GM11168 (cell line): ENCODE results near the gene PRR14.
"Not testable (repeated sequence)": the region's sequence is repeated elsewhere in the genome, so short reads cannot be mapped to it uniquely, and the experiment has no call there.

Source experiments
- in situ Hi-C: fragments of 300-500 bp; cut with MboI; formaldehyde crosslinking; loops from one replicate; pipeline ENCODE4 v1.12.0; 2022; ENCODE audit warnings: low sequenced_read_pairs; ENCODE audit not compliant: unreplicated experiment

Gene PRR14

DNA sequence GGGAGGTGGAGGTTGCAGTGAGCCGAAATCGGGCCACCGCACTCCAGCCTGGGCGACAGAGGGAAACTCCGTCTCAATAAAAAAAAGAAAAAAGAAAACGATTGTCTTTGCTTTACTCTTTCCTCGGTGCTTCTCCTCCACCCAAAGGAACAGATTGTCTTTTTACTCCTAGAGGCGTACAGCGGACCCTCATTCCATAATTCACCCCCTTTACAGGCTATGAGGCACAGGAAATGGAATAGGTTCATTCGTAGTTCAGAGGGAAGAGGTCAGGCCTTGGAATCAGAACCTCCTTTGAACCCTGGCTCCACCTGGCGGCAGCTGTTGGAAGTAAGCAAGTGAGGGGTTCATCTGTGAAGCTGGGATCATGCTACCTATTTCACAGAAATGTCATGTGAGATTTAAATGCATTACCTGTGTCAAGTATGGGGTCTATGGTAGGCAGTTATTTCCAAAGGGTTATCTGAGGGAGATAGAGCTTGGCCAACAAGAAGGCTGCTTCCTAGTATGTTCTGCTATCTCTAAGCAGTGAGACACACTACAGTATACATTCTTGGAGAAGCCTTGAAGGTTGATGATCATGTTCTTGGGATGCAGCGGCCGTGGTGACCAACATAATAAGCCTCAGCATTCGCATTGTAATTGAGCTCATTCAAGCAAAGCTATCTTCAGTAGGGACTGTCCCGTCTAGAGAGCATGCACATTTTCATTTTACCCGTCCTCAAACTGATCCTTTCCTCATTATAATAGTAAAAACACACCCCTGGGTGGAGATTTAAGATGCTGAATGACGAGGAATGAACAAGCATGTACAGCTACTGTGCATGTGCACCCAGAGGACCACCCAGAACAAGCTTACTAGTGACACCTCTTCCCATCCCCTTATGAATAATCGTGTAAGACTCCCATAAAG is 21.9 kb upstream of the PRR14 start:
- in situ Hi-C loops, result loop anchor here (10.0 kb wide), 1 partner anchor 194 kb away; the partner anchor contains the start of gene DCTPP1

DNA sequence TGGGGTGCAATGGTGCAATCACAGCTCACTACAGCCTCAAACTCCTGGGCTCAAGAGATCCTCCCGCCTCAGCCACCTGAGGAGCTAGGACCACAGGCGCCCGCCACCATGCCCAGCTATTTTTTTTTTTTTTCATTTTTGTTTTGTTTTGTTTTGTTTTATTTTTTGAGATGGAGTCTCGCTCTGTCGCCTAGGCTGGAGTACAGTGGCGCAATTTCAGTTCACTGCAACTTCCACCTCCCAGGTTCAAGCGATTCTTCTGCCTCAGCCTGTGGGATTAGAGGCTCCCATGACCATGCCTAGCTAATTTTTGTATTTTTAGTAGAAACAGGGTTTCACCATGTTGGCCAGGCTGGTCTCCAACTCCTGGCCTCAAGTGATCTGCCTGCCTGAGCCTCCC is 18.3 kb upstream of the PRR14 start:
- in situ Hi-C loops, result not testable (repeated sequence)

DNA sequence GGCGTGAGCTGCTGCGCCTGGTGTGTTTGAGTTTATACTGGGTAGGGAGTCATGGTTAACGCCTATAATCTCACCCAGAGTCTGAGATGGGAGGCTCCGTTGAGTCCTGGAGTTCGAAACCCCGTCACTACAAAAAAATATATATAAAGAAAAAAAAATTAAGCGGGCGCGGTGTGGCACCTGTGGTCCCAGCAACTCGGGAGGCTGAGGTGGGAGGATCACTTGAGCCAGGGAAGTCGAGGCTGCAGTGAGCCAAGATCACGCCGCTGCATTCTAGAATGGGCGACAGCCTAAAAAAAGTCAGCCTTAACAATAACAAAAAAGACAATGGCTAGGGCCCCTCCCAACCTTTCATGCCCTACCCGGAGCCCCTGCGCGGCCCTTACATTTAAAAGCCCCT is 17.2 kb upstream of the PRR14 start:
- in situ Hi-C loops, result no loop called here

GRCh38 chr16:30636599-30636998 is 14.2 kb upstream of the PRR14 start:
- in situ Hi-C loops, result no loop called here

GRCh38 chr16:30637139-30637538 is 13.6 kb upstream of the PRR14 start:
- in situ Hi-C loops, result not testable (repeated sequence)

GRCh38 chr16:30637944-30638343 is 12.8 kb upstream of the PRR14 start:
- in situ Hi-C loops, result no loop called here

- in situ Hi-C loops, result no loop called here
These were observed 9.3 kb upstream of the PRR14 start for GRCh38 chr16:30641378-30641982.

GRCh38 chr16:30644334-30644830 is 6.4 kb upstream of the PRR14 start:
- in situ Hi-C loops, result no loop called here

DNA sequence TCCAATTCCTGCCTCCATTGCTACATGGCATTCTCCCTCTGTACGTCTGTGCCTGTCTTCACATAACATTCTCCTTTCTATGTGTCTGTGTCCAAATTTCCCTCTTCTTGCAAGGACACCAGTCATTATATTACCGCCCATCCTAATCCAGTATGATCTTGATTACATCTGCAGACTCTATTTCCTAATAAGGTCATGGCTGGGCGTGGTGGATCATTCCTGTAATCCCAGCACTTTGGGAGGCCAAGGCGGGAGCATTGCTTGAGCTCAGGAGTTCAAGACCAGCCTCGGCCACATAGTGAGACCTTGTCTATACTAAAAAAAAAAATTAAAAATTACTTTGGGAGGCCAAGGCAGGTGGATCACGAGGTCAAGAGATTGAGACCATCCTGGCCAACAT is 5.0 kb upstream of the PRR14 start:
- in situ Hi-C loops, result no loop called here

DNA sequence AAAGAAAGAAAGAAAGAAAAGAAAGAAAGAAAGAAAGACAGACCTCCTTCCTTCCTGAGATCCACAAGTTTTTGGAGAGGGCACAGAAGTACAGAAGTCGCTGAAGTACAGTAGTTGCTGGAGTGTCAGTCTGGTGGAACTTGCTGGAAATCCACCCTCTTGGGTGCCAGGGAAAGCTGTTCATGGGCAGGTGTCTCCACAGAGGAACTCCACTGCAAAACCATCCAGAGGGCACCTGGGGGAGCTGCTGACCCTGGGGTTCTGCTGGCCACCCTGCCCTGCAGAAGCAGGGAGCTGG is 3.5 kb upstream of the PRR14 start:
- in situ Hi-C loops, result no loop called here

DNA sequence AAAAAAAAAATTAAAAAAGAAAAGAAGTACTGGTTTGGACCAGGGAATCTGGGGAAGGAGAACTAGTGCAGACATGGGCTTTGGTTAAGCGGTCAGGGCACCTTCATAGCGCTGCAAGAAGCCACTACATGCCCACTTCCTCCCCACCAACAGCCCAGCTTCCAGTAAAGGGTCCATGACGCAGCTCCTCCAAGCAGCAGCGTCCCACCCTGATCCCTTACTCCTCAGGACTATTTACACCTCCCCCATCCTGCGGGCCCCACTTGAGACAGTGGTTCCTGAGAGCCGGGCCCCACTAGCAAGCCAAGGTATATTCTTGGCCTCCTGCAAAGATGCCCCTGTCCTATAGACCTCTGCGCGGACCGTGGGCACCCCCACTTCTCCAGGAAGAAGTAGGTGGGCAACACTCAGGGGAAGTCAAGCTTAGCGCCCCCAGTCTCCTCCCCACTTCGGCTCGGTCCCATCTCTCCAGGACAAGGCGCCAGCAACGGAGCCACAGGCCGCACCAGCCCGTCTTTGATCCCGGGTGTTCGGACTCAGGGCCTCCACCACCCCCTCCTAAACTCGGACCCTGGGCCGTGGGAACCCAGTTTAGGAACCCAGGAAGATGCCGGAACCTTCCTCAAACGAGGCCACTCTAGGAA is 913 bp upstream of the PRR14 start:
- in situ Hi-C loops, result no loop called here

DNA sequence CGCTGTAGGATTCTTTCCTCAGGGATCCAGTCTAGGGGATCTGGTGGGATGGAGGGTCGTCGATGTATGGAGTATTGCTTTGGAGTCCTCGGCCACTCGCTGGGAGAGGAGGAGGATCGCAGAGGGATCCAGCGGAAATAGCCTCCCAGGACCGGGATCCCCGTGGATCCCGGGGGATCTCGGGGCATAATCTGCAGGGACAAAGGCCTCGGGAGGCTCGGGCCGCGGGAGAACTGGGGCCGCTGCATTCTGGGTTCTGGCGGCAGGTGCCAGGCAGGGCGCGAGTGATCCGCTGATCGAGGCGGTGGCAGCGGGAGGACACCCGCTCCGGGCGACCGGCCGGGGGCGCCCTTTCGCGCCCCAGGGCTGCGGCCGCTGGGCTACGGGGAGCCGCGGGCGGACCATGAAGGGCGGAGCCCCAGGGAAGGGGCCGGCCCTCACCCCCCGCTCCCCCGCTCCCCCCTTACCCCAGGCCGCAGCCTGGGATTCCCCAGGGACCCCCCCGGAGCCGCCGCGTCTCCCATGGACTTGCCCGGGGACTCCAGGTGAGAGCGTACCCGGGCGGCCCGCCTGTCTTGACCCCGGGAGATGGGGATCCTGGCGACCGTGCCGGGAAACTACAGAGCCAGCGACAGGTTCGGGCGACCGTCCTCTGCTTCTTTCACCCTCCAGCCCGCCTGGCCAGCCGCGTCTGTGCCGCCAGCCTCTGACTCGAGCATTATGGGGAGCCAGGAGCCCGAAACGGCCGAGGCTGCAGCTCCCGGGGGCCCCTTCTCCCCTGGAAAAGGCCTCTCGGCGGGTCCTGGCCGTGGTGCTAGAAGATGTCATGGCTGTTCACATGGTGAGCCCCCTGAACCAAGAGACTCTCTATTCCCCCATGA is 604 bp downstream of the PRR14 start:
- in situ Hi-C loops, result no loop called here

DNA sequence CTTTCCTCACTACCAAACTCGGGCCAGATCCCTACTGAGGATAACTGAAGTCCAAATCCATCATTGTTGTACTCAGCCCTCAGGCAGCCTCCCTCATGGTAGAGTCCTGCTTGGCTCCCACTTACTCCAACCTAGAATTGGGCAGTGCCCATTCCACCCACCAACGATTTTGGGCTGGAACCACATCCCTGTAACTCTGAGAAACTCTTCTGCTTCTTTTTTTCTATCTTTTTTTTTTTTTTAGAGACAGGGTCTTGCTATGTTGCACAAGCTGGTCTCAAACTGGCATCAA is 1.2 kb downstream of the PRR14 start:
- in situ Hi-C loops, result no loop called here

DNA sequence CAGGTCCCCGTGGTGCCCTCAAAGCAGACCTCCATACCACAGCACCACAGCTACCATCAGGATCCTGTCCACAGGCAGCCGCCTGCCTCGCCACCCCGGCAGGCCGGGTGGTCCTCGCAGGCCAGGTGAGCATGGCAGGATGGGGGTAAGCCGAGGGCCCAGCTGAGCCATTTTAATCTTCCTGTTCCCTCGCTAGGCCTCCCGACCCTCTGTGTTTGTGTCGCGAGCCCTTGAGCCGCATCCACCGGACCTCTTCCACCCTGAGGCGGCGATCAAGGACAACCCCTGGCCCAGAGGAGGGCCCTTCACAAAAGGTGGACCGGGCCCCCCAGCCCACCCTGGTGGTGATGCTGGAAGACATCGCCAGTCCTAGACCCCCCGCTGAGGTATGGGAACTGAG is 2.0 kb downstream of the PRR14 start:
- in situ Hi-C loops, result no loop called here

DNA sequence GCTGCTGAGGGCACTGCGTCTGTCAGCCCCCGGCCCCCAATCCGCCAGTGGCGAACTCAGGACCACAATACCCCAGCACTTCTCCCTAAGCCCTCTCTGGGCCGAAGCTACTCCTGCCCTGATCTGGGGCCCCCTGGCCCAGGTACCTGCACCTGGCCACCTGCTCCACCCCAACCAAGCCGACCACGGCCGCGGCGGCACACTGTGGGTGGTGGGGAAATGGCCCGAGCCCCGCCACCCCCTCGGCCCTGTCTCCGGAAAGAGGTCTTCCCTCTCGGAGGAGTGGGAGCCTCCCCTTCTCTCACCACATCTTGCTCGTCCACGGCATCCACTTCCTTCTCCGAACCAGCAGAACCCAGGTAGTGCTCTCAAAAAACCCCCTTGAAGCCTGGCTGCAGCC is 4.1 kb downstream of the PRR14 start:
- in situ Hi-C loops, result no loop called here

DNA sequence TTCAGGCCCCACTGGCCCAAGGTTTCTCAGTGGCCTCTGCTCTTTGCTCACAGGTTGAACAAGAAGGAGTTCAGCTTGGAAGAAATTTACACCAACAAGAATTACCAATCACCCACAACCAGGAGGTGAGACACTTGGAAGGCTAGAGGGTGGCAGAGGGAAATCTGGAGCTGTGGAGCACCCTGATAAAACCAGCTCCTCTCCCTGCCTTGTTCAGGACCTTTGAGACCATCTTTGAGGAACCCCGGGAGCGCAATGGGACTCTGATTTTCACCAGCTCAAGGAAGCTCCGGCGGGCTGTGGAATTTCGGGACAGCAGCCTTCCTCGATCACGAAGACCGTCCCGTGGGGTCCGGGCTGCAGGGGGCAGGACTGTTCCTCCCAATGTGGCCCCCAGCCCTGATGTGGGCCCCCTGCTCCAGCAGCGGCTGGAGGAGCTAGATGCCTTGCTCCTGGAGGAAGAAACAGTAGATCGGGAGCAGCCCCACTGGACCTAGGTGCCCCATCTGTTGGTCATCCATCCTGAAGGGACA is 5.1 kb downstream of the PRR14 start:
- in situ Hi-C loops, result no loop called here

DNA sequence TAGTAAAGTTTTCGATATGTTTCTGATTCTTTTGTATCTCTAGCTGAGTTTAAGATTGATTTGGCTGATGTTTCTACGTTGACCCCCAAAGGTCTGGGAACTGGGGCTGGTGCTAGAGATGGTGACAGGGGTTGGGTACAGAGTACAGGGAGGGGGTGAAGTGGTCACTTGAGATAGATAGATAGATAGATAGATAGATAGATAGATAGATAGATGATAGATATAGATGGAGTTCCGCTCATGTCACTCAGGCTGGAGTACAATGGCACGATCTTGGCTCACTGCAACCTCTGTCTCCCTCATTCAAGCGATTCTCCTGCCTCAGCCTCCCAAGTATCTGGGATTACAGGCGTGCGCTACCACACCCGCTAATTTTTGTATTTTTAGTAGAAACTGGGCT is 5.6 kb downstream of the PRR14 start:
- in situ Hi-C loops, result no loop called here

GRCh38 chr16:30656974-30657865 is 6.5 kb downstream of the PRR14 start:
- in situ Hi-C loops, result no loop called here
